K562 (cell line): ENCODE data around the gene PLEKHA6.

Experiments
- EZH2 ChIP-seq: IDR thresholded peaks from 2 replicates; pipeline ENCODE4 v1.6.1; 2012; ENCODE audit warnings: low read depth, mild to moderate bottlenecking, inconsistent platforms, low read length, borderline replicate concordance
- HDAC2 ChIP-seq: fragments of 450-650 bp; IDR thresholded peaks from 2 replicates; pipeline ENCODE4 v1.6.1; 2016; ENCODE audit warnings: mild to moderate bottlenecking
- SAFB ChIP-seq: fragments of 200-400 bp; formaldehyde crosslinking; IDR thresholded peaks from 2 replicates; pipeline ENCODE4 v1.6.1; 2017; ENCODE audit warnings: low read depth, low read length, borderline replicate concordance
- TF ChIP-seq, protein P1 (sequence below), 3 experiments: IDR thresholded peaks in 2 of 3; conservative IDR thresholded peaks in 1 of 3; 2 replicates each; pipeline ENCODE4 v1.5.1; 2011 to 2012; ENCODE audit warnings: low read length in 3 of 3, mild to moderate bottlenecking in 3 of 3, control low read depth in 2 of 3, improper control_type of control experiment in 1 of 3, inconsistent platforms in 1 of 3, low read depth in 1 of 3, mixed read lengths in 1 of 3, moderate library complexity in 1 of 3; ENCODE audit not compliant: insufficient read depth in 2 of 3

DNA sequence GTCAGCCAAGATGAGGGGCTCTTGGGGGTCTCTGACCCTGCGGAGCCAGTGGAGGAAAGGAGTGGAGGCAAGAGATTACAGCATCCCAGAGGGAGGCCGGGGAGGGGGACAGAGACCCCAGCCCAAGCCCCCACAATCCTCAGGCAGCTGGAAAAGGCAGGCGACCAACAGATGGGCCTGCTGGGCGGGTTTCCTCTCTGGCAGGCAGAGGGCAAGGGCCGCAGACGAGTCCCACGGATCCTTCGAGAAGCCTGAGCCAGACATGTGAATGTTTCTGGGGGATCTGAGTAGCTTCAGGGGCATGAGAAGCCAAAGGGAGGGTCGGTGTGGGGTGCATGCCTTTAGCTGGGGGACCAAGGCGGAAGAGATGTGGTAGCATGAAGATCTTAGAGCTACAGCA is 2.1 kb upstream of the PLEKHA6 start:
- TF ChIP-seq, protein P1, sequence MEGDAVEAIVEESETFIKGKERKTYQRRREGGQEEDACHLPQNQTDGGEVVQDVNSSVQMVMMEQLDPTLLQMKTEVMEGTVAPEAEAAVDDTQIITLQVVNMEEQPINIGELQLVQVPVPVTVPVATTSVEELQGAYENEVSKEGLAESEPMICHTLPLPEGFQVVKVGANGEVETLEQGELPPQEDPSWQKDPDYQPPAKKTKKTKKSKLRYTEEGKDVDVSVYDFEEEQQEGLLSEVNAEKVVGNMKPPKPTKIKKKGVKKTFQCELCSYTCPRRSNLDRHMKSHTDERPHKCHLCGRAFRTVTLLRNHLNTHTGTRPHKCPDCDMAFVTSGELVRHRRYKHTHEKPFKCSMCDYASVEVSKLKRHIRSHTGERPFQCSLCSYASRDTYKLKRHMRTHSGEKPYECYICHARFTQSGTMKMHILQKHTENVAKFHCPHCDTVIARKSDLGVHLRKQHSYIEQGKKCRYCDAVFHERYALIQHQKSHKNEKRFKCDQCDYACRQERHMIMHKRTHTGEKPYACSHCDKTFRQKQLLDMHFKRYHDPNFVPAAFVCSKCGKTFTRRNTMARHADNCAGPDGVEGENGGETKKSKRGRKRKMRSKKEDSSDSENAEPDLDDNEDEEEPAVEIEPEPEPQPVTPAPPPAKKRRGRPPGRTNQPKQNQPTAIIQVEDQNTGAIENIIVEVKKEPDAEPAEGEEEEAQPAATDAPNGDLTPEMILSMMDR (IDR thresholded peaks at IDR 0.05 in 2 of 3, conservative IDR thresholded peaks at IDR 0.05 in 1 of 3; ENCODE audit: insufficient read depth in 2 of 3, low read depth in 1 of 3, low read length in 3 of 3), result no peak
- TF ChIP-seq HDAC2 (no peak), EZH2 (no peak), SAFB (no peak)
